ENCODE data around the gene SLC2A9.

SLC2A9 gene

DNA sequence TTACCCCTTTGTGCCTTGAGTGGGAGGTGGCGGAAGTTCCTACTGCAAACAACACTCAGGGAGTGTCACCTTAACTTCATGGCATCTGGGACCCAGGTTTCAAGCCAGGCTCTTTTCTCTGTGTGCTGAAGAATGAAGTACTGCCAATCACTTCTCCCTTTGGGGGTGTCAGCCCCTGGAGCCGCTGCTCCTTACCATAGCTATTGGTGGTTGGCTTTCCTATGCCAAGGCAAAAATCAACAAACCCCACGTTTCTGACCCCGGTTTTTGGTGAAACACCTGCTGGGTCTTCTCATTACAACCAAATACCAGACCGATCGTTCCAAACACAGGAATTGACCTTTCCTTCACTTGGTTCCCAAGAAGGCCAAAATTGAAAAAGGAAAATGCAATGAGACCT, 19.7 kb upstream of the SLC2A9 start:
- no peak for DNase-seq

DNA sequence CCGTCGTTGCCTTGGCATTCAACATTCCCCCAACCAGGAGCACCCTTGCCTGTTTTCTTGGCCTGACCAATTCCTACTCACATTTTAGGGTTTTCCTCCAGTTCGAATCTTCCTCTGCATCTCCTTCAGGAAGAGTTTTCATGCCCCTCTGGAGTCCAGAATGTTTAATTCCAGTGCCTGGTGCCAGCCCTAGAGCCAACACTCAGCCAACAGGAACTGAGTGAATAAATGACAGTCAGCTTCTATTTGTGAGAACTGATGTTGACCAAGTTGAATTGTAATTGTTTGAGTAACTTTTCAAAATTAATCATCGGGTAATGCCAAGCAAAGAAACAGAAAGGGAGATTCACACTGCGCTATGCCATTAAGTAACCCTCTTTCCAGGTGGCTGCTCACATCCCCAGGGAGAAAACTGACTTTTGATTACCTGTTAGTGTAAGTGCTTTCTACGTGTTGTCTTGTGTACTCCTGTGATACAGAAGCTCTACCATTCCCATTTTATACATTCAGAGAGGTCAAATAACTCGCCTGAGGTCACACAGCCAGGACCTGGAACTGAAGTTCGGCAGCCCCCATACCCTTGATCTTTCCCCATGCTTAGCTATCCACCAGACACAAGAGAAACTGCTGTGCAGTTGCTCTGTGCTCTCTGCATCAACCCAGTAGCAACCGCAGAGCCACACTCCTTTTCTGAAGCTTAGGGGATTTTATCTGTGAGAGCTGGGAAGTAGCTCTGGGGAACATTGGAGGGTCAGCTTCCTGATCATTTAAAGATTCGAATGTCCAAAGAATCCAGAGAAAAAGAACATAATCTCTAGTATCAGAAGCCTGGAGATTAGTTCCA, 19.0 kb upstream of the SLC2A9 start:
- no peak for DNase-seq

- DNase-seq, result no peak
Observed at GRCh38 chr4:10036807-10037342, 15.6 kb upstream of the SLC2A9 start.

DNA sequence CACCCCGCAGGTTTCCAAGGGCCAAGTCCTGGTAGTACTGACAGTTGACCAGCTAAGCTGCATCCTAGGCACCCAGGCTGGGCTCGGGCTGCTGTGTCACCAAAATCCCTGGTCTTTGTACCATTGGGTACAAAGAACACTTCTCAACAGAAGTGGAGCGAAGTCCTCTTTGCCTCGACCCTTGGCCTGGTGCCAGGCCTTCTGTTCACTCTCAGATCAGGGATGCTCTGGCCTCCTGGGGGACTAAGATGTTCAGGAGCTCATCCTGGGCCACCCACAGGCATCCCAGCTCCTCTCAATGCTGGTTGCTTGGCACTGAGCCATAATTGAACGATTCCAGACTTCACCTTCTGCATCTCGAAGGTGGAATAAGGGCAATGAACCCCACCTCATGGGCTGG, 13.8 kb upstream of the SLC2A9 start:
- DNase-seq, result no peak

DNA sequence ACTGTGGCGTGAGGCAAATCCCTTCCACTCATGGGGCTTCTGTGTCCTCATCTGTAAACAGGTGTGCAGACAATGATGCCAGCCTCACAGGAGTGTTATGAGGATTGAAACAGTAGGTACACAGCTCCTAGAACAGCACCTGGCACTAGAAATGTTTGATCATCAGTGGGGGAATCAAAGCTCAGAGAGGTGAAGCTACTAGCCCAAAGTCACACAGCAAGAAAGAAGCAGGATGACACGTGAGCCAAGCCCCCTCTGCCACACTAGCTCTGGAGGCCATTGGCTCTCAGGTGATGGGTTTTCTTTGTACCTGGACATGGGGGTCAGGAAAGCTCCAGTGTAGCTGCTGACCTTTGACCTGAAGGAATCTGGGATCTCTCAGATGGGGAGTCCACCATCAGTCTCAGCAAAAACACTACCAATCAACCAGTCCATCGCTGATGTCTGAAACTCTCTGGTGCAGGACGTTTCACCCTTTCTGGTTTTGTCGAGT, 13.4 kb upstream of the SLC2A9 start:
- no peak for DNase-seq

GRCh38 chr4:10034136-10034535, 12.8 kb upstream of the SLC2A9 start:
- no peak for DNase-seq

DNA sequence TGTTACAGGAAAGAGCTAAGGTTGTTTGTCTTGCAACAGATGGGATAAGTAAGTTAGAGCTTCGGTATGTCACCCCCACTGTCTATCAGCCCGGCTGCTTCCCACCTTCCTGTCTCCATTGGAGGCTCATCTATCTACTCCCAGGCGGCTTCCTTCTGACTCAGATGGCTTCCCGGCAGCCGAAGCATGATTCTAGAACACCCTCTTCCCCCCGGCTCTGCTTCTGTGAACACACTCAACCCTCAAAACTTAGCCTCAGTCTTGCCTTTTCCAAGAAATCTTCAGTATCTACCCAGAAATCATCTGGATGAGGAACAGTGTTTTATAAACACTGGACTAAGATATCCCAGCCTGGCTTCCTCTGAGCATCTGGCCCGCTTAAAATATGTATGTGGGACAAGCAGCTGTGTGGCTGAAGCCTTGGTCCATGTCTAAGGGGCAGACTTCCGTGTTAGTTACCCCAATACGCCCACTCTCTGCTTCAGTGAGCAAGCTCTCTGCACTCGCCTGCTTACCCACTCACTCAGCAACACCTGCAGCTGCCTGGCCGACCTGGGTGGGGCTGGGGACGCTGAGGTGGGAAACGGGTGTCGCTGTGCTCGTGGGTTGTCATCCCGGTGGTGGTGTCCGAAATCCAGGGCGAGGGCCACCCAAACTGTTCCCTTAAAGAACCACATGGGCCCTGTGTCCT, 12.0 kb upstream of the SLC2A9 start:
- no peak for DNase-seq

DNA sequence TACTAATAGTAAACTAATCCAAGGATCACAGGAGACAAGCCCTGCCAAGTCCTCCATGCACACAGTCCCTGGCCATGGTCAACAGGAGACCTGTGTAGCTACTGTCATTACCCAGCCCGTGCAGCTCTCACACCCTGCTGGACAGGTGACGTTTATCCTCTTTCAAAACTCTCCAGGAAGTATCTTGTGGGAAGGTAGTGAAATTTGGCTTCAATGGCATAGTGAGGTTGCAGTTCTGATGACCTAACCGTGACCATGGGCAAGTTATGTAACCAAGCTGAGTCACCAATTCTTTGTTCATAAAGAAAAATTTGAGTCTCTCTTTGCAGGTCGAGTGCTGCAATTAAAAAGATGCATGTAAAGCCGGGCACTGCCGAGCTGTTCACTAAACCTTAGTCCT, 11.3 kb upstream of the SLC2A9 start:
- DNase-seq, result no peak

- DNase-seq, result no peak
Observed at GRCh38 chr4:10031668-10032590, 10.6 kb upstream of the SLC2A9 start.

GRCh38 chr4:10030972-10031667, 9.8 kb upstream of the SLC2A9 start:
- no peak for DNase-seq

GRCh38 chr4:10029403-10029802, 8.1 kb upstream of the SLC2A9 start:
- no peak for DNase-seq

DNA sequence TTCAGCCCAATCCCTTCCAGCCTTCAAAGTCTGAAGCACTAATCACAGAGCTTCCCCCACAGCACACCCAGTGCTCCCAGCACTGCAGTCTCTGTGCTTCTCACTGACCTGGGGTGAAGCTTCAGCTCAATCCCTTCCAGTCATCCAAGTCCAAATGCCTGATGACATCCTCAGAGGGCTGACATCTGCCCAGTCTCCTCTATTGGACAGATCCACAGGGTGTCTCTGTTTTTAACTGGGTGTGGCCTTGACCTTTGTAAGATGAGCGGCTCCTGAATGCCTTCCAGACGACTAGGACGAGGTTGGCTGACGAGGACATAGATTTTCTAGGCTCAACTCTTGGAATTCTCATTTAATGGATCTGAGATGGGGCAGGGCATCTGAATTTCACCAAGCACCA, 7.6 kb upstream of the SLC2A9 start:
- DNase-seq, result no peak

GRCh38 chr4:10026485-10026884, 5.2 kb upstream of the SLC2A9 start:
- no peak for DNase-seq

DNA sequence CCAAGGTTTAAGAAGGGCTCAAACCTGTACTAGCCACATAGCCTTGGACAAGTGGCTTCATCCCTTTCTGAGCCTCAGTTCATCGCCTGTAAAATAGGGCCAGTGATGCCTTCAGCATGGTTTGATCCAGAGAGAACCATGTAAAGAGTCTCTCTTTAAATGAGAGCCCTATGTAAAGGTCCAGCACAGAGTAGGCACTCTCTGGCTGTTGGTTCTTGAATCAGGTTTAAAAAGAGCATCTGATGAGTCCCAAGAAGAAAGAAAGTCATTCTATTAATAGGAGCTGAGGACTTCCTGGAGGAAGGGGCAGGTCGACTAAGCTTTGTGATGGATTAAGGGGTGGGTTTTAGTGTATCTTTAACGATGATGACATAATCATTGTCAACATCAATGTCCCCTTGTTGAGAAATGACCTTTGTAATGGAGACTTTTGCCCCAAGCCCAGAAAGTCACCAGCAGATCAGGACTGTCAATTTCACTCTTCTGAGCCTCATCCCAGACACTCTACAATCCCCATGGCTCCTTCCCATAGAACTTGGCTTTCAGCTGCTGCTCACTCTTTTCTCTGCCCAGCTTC, 4.0 kb upstream of the SLC2A9 start:
- no peak for DNase-seq

GRCh38 chr4:10024303-10024702, 3.0 kb upstream of the SLC2A9 start:
- no peak for DNase-seq

DNA sequence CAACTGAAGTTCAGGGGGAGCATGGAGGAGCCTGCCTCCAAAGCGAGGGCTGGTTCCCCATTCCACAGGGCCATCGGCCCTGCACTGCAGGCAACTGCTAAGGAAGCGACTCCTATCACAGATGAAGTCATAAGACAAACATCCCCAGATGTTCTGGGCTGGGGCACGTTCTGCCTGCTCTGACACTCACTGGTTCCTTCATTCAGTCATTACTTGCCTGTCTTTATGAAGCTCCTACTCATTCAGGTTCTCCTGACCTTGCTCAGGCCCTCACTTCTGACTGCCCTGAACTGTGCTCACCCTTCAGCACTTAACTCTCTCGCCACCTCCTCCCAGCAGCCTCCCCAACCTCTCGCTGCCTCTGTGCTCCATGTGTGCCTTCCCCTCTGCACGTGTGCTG, 2.5 kb upstream of the SLC2A9 start:
- DNase-seq, result no peak

DNA sequence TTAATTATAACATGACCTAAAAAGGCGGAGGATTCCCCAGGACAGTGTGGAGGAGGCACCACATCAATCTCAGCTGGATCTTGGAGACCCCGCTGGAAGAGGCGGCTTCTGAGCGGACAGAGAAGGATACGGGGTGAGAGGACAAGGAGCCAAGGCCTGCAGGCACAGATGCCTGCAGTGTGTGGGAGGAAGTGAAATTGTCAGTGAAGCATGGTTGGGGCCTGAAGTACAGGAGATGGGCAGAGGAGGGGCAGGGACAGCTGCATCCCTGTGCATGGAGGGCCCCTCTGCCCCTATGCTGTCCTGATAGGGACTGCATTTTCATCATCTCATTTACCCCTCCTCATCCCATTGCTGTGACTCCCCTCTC, 1.7 kb upstream of the SLC2A9 start:
- no peak for DNase-seq

DNA sequence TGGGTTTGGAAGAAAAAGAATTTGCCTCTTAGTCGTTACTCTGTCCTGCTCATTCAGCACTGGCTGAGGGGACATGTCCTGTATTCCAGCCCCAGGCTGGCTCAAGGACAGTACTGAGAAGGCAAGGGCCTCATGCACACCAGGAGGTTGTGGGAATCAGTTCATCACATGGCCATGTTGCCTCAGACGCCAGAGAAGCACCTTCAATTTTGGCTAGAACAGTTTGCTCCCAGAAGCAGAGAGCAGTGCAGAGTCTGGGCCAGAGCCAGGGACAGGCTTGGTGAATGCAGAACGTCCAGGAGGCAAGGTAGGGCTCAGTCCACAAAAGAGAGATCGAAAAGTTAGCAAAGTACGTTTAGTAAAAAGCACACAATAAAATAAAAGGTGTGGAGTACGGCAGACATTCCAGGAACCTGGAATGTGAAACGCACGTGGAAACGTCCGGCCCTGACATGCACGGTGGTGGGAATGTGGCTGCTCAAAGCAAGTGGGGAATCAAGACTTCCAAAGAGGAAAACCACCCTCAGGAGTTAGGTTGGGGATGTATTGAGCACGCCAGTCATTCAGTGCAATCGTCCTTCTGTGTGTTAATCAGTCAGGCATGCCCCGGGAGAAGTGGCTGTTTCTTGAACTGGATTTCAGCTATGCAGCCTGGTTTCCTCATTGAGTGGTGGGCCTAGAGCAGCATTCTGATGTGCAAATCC, 1.2 kb upstream of the SLC2A9 start:
- no peak for DNase-seq

DNA sequence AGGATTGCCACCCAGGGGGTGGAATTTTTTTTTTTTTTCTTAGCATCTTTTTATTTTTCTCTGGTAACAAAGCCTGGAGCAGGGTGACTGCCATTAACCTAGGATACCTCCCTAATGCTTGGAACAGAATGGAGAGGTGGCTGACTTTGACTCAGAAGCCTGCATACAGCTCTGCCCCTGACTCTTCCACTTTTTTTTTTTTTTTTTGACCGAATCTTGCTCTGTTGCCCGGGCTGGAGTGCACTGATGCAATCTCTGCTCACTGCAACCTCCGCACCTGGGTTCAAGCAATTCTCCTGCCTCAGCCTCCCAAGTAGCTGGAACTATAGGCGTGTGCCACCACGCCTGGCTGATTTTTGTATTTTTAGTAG, 341 bp upstream of the SLC2A9 start:
- no peak for DNase-seq

GRCh38 chr4:10020106-10020505, 1.2 kb downstream of the SLC2A9 start:
- no peak for DNase-seq

DNA sequence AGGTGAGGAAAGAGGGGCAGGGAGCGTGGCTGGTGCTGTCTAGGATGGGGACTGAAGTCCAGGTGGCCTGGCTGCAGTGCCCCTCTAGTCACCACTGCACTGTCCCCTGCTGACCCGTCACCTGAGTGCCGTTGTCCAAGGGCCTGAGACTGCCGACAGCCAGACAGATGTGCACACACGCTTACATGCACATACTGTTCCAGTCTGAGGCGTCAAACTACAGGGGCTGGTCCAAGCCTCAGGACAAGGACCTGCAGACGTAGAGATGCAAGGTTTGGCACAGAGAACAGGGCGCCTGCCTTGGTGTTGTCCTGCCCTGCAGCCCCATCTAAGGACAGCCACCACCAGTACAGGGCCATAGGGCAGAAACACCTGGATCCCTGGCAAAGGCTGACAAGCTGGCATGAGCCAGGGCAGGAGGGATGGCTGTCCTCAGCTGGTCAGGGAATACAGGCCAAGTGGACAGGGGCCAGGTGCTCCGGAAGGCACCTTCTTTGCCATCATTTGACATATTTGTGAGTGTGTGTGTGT, 1.7 kb downstream of the SLC2A9 start:
- no peak for DNase-seq

All from CD4-positive, alpha-beta T cell treated with Interleukin-17A for 4 hours (primary cell).